ENCODE measurements around the gene SPATA6L.

- no peak for TF ChIP-seq CTCF (IDR thresholded peaks at IDR 0.05; ENCODE audit: low read depth, low read length, missing input control)
- TF ChIP-seq REST (IDR thresholded peaks at IDR 0.05) = no peak
- TF ChIP-seq, protein P1, sequence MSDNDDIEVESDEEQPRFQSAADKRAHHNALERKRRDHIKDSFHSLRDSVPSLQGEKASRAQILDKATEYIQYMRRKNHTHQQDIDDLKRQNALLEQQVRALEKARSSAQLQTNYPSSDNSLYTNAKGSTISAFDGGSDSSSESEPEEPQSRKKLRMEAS (IDR thresholded peaks at IDR 0.05) = no peak
- TF ChIP-seq YY1 (IDR thresholded peaks at IDR 0.05) = no peak
- TF ChIP-seq RAD21 (IDR thresholded peaks at IDR 0.05) = no peak
- TF ChIP-seq ZBTB33 (IDR thresholded peaks at IDR 0.05) = no peak
- no peak for TF ChIP-seq TAF1 (conservative IDR thresholded peaks at IDR 0.05)
- TF ChIP-seq GABPA (IDR thresholded peaks at IDR 0.05 in 1 of 2, conservative IDR thresholded peaks at IDR 0.05 in 1 of 2) = no peak
- no peak for TF ChIP-seq NR2F2 (IDR thresholded peaks at IDR 0.05)
- TF ChIP-seq JUND (IDR thresholded peaks at IDR 0.05) = no peak
- TF ChIP-seq SP1 (IDR thresholded peaks at IDR 0.05) = no peak
Measured at GRCh38 chr9:4592295-4592694, 74.0 kb downstream of the SPATA6L start.

Data from liver (tissue), 3 donors.